ENCODE data around the gene TFDP1.

The TFDP1 gene

DNA sequence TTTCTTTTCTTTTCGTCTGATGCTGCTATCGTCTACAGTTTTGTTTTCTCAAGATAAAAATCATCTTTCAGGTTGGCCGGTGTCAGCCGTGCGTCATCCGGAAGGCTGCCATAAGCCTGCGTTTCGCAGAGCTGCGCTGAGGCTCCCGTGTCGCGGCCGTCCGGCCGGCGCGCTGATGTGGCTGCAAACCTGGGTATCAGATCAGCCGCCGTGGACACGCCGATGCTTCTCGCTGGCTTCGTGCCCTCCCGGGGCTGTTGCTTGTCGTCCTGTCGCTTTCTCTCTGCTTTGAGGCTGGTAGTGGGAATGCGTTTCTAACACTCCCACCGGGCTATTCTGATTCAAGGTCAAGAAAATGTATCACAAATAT, 45.9 kb upstream of the TFDP1 start:
- TF ChIP-seq, protein P1, sequence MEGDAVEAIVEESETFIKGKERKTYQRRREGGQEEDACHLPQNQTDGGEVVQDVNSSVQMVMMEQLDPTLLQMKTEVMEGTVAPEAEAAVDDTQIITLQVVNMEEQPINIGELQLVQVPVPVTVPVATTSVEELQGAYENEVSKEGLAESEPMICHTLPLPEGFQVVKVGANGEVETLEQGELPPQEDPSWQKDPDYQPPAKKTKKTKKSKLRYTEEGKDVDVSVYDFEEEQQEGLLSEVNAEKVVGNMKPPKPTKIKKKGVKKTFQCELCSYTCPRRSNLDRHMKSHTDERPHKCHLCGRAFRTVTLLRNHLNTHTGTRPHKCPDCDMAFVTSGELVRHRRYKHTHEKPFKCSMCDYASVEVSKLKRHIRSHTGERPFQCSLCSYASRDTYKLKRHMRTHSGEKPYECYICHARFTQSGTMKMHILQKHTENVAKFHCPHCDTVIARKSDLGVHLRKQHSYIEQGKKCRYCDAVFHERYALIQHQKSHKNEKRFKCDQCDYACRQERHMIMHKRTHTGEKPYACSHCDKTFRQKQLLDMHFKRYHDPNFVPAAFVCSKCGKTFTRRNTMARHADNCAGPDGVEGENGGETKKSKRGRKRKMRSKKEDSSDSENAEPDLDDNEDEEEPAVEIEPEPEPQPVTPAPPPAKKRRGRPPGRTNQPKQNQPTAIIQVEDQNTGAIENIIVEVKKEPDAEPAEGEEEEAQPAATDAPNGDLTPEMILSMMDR (IDR thresholded peaks at IDR 0.05; ENCODE audit: insufficient read depth, low read length, poor library complexity, severe bottlenecking): no peak
- no peaks in the 10 kb centered on the region for H3K27me3 ChIP-seq (replicated peaks; ENCODE audit: control insufficient read depth, insufficient read depth, low read length)
- H3K4me3 ChIP-seq (replicated peaks; ENCODE audit: low read depth, low read length): no peak overlapping the region
- no peaks in the 10 kb centered on the region; the same call in none of the 2 replicates for H3K36me3 ChIP-seq (ENCODE audit: control insufficient read depth, insufficient read depth, low read length)
- DNase-seq (ENCODE audit: extremely low read depth, insufficient read length): no peak

DNA sequence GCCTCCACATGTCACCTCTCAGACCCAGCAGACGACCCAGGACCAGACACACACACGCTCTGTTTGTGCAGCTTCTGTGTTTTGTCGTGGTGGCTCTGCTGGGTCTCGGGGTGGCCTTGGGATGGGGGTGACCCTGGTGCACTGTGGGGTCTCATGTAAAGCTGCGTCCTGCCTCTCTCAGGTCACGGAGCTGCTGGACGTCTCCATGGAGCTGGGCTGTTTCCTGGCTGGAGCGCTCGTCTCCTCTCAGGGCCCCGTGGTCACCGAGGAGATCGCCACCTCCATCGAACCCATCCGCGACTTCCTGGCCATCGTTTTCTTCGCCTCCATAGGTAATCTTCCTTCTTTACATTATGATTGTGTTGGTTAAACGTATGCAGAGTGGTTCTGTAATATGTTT, 45.4 kb upstream of the TFDP1 start:
- H3K36me3 ChIP-seq (ENCODE audit: control insufficient read depth, insufficient read depth, low read length): no peaks in the 10 kb centered on the region; the same call in none of the 2 replicates
- TF ChIP-seq, protein P1 (IDR thresholded peaks at IDR 0.05; ENCODE audit: insufficient read depth, low read length, poor library complexity, severe bottlenecking): no peak
- H3K4me3 ChIP-seq (replicated peaks; ENCODE audit: low read depth, low read length): no peak overlapping the region
- DNase-seq (ENCODE audit: extremely low read depth, insufficient read length): no peak
- H3K27me3 ChIP-seq (replicated peaks; ENCODE audit: control insufficient read depth, insufficient read depth, low read length): no peaks in the 10 kb centered on the region

DNA sequence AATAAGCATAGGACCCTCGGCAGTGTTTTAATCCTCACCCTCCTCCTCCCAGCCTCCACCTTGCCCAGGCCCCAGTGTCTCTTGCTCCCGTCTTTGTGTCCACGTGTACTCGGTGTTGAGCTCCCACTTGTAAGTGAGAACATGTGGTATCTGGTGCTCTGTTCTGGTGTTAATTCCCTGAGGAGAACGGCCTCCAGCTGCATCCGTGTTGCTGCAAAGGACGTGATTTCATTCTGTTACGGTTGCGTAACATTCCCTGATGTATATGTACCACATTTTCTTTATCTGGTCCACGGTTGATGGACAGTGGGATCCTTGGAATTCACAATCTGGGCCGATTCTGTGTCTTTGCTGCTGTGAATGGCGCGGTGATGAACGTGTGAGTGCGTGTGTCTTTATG, 44.7 kb upstream of the TFDP1 start:
- TF ChIP-seq, protein P1 (IDR thresholded peaks at IDR 0.05; ENCODE audit: insufficient read depth, low read length, poor library complexity, severe bottlenecking): no peak
- no peaks in the 10 kb centered on the region for H3K27me3 ChIP-seq (replicated peaks; ENCODE audit: control insufficient read depth, insufficient read depth, low read length)
- H3K36me3 ChIP-seq (ENCODE audit: control insufficient read depth, insufficient read depth, low read length): no peaks in the 10 kb centered on the region; the same call in none of the 2 replicates
- no peak overlapping the region for H3K4me3 ChIP-seq (replicated peaks; ENCODE audit: low read depth, low read length)
- no peak for DNase-seq (ENCODE audit: extremely low read depth, insufficient read length)

DNA sequence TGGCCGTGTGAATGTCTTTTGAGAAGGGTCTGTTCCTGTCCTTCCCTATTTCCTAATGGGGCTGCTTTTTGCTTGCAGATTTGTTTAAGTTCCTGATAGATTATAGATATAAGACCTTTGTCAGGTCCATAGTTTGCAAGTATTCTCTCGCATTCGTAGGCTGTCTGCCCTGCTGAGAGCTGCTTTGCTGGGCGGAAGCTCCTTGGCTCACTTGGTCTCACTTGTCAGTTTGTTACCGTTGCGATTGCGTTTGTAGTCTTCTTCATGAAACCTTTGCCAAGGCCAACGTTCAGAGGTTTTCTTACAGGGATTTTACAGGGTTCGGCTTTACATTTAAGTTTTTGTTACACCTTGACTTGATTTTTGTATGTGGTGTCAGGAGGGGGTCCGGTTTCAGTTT, 44.0 kb upstream of the TFDP1 start:
- TF ChIP-seq, protein P1 (IDR thresholded peaks at IDR 0.05; ENCODE audit: insufficient read depth, low read length, poor library complexity, severe bottlenecking): no peak
- H3K36me3 ChIP-seq (ENCODE audit: control insufficient read depth, insufficient read depth, low read length): no peaks in the 10 kb centered on the region; the same call in none of the 2 replicates
- H3K4me3 ChIP-seq (replicated peaks; ENCODE audit: low read depth, low read length): no peak overlapping the region
- no peak for DNase-seq (ENCODE audit: extremely low read depth, insufficient read length)
- no peaks in the 10 kb centered on the region for H3K27me3 ChIP-seq (replicated peaks; ENCODE audit: control insufficient read depth, insufficient read depth, low read length)

DNA sequence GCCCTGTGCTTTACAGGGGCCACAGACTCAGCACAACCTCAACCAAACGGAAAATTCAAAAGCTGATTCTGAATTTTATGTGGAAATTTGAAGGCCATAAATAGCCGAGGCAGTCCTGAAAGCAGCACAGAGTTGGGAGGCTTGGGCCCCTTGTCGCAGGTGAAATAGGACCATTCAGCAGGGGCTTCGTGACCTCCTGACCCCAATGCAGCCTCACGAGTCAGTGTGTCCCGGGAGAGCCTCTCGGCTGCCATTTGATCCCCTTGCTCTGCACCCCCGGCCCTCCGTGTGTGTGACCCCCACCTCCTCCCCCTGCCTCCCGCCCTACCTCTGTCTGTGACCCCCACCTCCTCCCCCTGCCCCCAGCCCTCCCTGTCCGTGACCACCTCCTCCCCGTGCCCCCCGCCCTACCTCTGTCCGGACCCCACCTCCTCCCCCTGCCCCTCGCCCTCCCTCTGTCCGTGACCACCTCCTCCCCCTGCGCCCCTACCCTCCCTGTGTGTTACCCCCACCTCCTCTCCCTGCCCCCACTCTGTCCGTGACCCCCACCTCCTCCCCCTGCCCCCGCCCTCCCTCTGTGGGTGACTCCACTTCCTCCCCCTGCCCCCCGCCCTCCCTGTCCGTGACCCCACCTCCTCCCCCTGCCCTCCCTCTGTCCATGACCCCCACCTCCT, 41.7 kb upstream of the TFDP1 start:
- TF ChIP-seq, protein P1 (IDR thresholded peaks at IDR 0.05; ENCODE audit: insufficient read depth, low read length, poor library complexity, severe bottlenecking): no peak
- no peaks in the 10 kb centered on the region; the same call in none of the 2 replicates for H3K36me3 ChIP-seq (ENCODE audit: control insufficient read depth, insufficient read depth, low read length)
- no peak overlapping the region for H3K4me3 ChIP-seq (replicated peaks; ENCODE audit: low read depth, low read length)
- DNase-seq (ENCODE audit: extremely low read depth, insufficient read length): no peak
- no peaks in the 10 kb centered on the region for H3K27me3 ChIP-seq (replicated peaks; ENCODE audit: control insufficient read depth, insufficient read depth, low read length)

Data from GM06990 (cell line).